IPS DF 4.7 (cell line): ENCODE results near the gene NELL2.
"Not testable (repeated sequence)": the region's sequence is repeated elsewhere in the genome, so short reads cannot be mapped to it uniquely, and the experiment has no call there.

Source experiments
- DNase-seq: peaks from one replicate; pipeline ENCODE4 v3.0.0-alpha.2; 2013; ENCODE audit warnings: low spot score; ENCODE audit errors: extremely low read depth

Gene NELL2

GRCh38 chr12:44697511-44697910 lies 178.6 kb downstream of the NELL2 start:
- no peak for DNase-seq

- DNase-seq, result no peak
Observed at GRCh38 chr12:44696542-44696941, 179.6 kb downstream of the NELL2 start.

- no peak for DNase-seq
Observed at GRCh38 chr12:44694017-44694416, 182.1 kb downstream of the NELL2 start.

GRCh38 chr12:44689587-44689986 lies 186.5 kb downstream of the NELL2 start:
- no peak for DNase-seq

- not testable (repeated sequence) for DNase-seq
Observed at GRCh38 chr12:44686821-44687432, 189.2 kb downstream of the NELL2 start.

GRCh38 chr12:44677724-44678123 lies 198.4 kb downstream of the NELL2 start:
- DNase-seq, result no peak

GRCh38 chr12:44674875-44675274 lies 201.2 kb downstream of the NELL2 start:
- DNase-seq, result no peak

- no peak for DNase-seq
Observed at GRCh38 chr12:44673811-44674210, 202.3 kb downstream of the NELL2 start.

- DNase-seq, result no peak
Observed at GRCh38 chr12:44672042-44672441, 204.1 kb downstream of the NELL2 start.

- DNase-seq, result no peak
Observed at GRCh38 chr12:44668443-44668842, 207.7 kb downstream of the NELL2 start.

GRCh38 chr12:44667461-44667860 lies 208.7 kb downstream of the NELL2 start:
- DNase-seq, result no peak

GRCh38 chr12:44663291-44663690 lies 212.8 kb downstream of the NELL2 start:
- no peak for DNase-seq

- DNase-seq, result no peak
Observed at GRCh38 chr12:44655846-44656245, 220.3 kb downstream of the NELL2 start.

GRCh38 chr12:44654646-44655639 lies 221.2 kb downstream of the NELL2 start:
- DNase-seq, result peak; percentile 14

- no peak for DNase-seq
Observed at GRCh38 chr12:44653861-44654527, 222.1 kb downstream of the NELL2 start.

GRCh38 chr12:44649693-44650092 lies 226.4 kb downstream of the NELL2 start:
- no peak for DNase-seq

- DNase-seq, result no peak
Observed at GRCh38 chr12:44647917-44648690, 228.0 kb downstream of the NELL2 start.

GRCh38 chr12:44640427-44641190 lies 235.5 kb downstream of the NELL2 start:
- no peak for DNase-seq

GRCh38 chr12:44637875-44638274 lies 238.2 kb downstream of the NELL2 start:
- no peak for DNase-seq

- DNase-seq, result no peak
Observed at GRCh38 chr12:44628180-44628579, 247.9 kb downstream of the NELL2 start.
